H1 (cell line): Measurements from ENCODE around the gene RFFL. TPM values are rescaled to one million over a fixed set of nuclear protein-coding genes. Genes with fewer than 3 reads are reported as not detected.

Experiments used
- CBX5 ChIP-seq: fragments of 300-800, 300-1000 bp; sonication (generic); IDR thresholded peaks from 2 replicates; pipeline ENCODE4 v1.7.1; 2016; ENCODE audit warnings: antibody characterized with exemption, low read length, low read depth
- NANOG ChIP-seq: IDR thresholded peaks from 2 replicates; pipeline ENCODE4 v1.6.1; 2011; ENCODE audit warnings: low read length, low read depth, mild to moderate bottlenecking, inconsistent platforms; ENCODE audit not compliant: insufficient read depth, poor library complexity, severe bottlenecking
- polyA plus RNA-seq, 7 experiments: library from polyadenylated mRNA; depleted of rRNA in 3 of 7; stranded (reverse) in 5 of 7; unstranded in 2 of 7; fragments of >200 nt in 5 of 7; fragments of 200-250 nt in 2 of 7; gene quantifications; 1 replicate in 5 of 7; 2 replicates in 1 of 7; 4 replicates in 1 of 7; pipeline versions ENCODE4 v1.2.1 to v1.2.3, GENCODE V29; 2011 to 2013; ENCODE audit warnings: missing spikeins in 2 of 7, mixed read lengths in 2 of 7
- total RNA-seq: library from RNA; stranded (reverse); fragmentation: NEBNext Ultra II Directional; extraction: Animal tissue kit (Norgen Biotek cat#: 25700); gene quantifications from 2 replicates; pipeline ENCODE4 v1.2.1, GENCODE V29; 2021
- TF ChIP-seq, protein P1 (sequence below): fragments of 300-600 bp; sonication (generic); IDR thresholded peaks from 2 replicates; pipeline ENCODE4 v1.7.1; 2012; ENCODE audit warnings: low read length, moderate library complexity, mild to moderate bottlenecking, inconsistent platforms; ENCODE audit not compliant: insufficient replicate concordance

Gene RFFL
- total and polyA plus RNA-seq, 2 of the 8 experiments (the other 6 are each of a cell fraction or from before 2014, with no cell fraction given): 14.0 to 24.5 TPM

GRCh38 chr17:35017021-35017420, 46.5 kb downstream of the RFFL start (continued):
- TF ChIP-seq, protein P1, sequence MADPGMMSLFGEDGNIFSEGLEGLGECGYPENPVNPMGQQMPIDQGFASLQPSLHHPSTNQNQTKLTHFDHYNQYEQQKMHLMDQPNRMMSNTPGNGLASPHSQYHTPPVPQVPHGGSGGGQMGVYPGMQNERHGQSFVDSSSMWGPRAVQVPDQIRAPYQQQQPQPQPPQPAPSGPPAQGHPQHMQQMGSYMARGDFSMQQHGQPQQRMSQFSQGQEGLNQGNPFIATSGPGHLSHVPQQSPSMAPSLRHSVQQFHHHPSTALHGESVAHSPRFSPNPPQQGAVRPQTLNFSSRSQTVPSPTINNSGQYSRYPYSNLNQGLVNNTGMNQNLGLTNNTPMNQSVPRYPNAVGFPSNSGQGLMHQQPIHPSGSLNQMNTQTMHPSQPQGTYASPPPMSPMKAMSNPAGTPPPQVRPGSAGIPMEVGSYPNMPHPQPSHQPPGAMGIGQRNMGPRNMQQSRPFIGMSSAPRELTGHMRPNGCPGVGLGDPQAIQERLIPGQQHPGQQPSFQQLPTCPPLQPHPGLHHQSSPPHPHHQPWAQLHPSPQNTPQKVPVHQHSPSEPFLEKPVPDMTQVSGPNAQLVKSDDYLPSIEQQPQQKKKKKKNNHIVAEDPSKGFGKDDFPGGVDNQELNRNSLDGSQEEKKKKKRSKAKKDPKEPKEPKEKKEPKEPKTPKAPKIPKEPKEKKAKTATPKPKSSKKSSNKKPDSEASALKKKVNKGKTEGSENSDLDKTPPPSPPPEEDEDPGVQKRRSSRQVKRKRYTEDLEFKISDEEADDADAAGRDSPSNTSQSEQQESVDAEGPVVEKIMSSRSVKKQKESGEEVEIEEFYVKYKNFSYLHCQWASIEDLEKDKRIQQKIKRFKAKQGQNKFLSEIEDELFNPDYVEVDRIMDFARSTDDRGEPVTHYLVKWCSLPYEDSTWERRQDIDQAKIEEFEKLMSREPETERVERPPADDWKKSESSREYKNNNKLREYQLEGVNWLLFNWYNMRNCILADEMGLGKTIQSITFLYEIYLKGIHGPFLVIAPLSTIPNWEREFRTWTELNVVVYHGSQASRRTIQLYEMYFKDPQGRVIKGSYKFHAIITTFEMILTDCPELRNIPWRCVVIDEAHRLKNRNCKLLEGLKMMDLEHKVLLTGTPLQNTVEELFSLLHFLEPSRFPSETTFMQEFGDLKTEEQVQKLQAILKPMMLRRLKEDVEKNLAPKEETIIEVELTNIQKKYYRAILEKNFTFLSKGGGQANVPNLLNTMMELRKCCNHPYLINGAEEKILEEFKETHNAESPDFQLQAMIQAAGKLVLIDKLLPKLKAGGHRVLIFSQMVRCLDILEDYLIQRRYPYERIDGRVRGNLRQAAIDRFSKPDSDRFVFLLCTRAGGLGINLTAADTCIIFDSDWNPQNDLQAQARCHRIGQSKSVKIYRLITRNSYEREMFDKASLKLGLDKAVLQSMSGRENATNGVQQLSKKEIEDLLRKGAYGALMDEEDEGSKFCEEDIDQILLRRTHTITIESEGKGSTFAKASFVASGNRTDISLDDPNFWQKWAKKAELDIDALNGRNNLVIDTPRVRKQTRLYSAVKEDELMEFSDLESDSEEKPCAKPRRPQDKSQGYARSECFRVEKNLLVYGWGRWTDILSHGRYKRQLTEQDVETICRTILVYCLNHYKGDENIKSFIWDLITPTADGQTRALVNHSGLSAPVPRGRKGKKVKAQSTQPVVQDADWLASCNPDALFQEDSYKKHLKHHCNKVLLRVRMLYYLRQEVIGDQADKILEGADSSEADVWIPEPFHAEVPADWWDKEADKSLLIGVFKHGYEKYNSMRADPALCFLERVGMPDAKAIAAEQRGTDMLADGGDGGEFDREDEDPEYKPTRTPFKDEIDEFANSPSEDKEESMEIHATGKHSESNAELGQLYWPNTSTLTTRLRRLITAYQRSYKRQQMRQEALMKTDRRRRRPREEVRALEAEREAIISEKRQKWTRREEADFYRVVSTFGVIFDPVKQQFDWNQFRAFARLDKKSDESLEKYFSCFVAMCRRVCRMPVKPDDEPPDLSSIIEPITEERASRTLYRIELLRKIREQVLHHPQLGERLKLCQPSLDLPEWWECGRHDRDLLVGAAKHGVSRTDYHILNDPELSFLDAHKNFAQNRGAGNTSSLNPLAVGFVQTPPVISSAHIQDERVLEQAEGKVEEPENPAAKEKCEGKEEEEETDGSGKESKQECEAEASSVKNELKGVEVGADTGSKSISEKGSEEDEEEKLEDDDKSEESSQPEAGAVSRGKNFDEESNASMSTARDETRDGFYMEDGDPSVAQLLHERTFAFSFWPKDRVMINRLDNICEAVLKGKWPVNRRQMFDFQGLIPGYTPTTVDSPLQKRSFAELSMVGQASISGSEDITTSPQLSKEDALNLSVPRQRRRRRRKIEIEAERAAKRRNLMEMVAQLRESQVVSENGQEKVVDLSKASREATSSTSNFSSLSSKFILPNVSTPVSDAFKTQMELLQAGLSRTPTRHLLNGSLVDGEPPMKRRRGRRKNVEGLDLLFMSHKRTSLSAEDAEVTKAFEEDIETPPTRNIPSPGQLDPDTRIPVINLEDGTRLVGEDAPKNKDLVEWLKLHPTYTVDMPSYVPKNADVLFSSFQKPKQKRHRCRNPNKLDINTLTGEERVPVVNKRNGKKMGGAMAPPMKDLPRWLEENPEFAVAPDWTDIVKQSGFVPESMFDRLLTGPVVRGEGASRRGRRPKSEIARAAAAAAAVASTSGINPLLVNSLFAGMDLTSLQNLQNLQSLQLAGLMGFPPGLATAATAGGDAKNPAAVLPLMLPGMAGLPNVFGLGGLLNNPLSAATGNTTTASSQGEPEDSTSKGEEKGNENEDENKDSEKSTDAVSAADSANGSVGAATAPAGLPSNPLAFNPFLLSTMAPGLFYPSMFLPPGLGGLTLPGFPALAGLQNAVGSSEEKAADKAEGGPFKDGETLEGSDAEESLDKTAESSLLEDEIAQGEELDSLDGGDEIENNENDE: no peak
- TF ChIP-seq CBX5 (no peak), NANOG (no peak)
